HTERT RPE-1 (cell line): ENCODE results near the gene PCSK2.

ENCODE experiments used
- in situ Hi-C: fragments of 300-500 bp; cut with MboI; formaldehyde crosslinking; loops from 4 replicates; pipeline ENCODE4 v1.14.3; 2020; ENCODE audit warnings: low sequenced_read_pairs

PCSK2 gene

GRCh38 chr20:17327185-17328148, 100.6 kb downstream of the PCSK2 start:
- in situ Hi-C loops: no loop called here

DNA sequence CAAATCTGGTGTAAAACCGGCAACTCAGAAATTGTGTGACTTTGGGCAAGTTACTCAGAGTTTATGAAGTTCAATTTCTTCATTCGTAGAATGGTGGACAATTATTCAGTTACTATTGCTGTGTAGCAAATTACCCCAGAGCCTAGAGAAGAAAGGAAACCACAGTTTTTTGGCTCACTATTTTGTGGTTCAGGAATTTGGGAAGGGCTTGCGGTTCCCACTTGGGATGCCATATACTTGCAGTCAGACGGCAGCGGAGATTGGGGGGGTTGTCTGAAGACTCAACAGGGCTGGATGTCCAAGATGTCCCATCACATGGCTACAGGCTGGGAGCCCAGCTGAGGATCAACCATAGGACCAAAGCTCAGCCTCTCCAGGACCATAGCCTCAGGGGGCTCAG, 108.1 kb downstream of the PCSK2 start:
- in situ Hi-C loops: no loop called here

- in situ Hi-C loops: no loop called here
Observed at GRCh38 chr20:17339000-17339399, 112.2 kb downstream of the PCSK2 start.

GRCh38 chr20:17343091-17343490, 116.3 kb downstream of the PCSK2 start:
- in situ Hi-C loops: no loop called here

- in situ Hi-C loops: no loop called here
Observed at GRCh38 chr20:17343656-17344452, 117.0 kb downstream of the PCSK2 start.

DNA sequence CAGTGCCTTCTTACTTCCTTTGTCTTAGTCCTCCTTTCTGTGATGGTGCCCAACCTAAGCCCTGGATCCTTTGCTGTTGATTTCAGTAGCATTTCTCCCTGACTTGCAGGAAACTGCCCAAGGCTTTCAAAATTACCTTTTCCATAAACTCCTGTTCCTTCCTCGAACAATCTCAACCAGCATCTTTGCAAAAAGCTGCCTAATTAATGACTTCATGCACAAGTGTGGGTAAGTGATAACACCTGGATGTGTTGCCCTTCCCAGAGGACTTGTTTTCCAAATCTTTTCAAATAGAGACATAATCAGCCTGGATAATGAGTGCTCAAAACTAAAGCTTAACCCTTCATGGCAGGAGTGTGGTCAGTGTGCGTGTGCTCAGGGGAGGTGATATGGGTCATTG, 118.0 kb downstream of the PCSK2 start:
- in situ Hi-C loops: no loop called here

GRCh38 chr20:17345321-17345720, 118.5 kb downstream of the PCSK2 start:
- in situ Hi-C loops: no loop called here

GRCh38 chr20:17350321-17350720, 123.5 kb downstream of the PCSK2 start:
- in situ Hi-C loops: no loop called here

DNA sequence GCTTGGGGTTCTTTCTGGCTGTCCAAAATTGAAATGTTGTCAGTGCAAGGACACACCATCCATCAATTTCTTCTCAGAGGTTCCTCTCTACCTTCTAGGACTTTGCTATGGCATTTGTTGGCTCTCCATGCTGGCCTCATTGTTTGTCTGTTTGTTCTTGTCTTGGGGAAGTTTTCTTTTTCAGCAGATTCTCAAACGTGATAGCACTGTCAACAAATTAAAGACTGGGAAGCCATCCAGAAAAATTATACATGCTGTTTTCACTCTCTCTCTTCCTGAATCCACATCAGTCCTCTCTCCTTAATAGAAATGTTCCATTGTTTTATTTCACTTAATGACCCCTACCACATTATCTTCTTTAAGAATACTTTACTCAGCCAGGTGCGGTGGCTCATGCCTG, 130.4 kb downstream of the PCSK2 start:
- in situ Hi-C loops: no loop called here

DNA sequence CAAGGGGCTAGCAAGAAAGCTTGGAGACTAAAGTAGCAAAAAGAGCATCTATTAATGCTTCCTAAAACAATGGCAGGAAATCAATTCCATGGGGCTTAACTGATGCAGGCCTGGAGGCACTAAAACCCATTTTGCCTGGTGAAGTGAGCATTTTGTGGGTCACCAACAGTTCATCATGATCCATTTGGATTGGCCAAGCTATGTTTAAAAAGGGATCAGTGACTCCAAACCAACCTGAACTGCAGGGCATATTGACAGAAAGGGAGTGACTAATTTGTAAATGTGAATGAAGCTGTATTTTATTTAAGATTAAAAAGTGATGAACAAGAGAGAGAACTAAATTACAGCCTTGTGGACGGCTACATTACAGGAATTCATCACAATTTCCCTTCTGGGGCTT, 132.0 kb downstream of the PCSK2 start:
- in situ Hi-C loops: no loop called here

DNA sequence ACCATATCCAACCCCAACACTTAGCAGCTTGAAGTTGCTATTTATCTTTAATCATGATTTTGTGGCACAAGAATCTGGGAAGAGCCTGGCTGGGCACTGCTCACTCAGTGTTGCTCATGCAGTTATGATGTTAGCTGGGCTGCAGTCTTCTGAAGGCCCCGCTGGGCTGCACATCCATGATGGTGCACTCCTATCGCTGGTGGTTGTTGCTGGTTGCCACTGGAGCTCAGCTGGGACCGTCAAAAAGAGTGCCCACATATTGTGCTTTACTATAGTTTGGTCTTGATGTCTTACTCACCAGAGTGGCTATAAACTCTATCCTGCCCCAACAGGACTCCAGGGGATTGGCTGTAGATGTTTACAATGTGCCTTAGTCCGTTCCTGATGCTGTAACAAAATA, 137.8 kb downstream of the PCSK2 start:
- in situ Hi-C loops: no loop called here

- in situ Hi-C loops: no loop called here
Observed at GRCh38 chr20:17365831-17366230, 139.0 kb downstream of the PCSK2 start.

DNA sequence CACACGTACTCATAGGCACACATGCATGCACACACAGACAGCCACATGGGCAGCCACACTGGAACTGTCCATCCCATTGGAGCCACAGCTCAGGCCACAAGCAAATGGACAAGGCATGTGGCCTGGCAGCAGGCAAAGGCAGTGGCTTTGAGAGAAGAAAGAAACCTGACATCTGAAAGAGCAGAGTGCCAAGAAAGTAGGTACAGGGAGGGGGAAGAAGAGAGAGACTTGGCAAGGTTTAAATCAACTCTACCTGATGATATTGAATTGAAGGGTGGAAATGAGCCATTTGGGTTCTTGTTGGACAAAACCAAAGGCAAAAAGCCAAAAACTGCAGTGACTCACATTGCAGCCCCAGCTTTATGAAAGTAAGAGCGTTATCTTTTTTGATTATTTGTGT, 142.7 kb downstream of the PCSK2 start:
- in situ Hi-C loops: no loop called here

- in situ Hi-C loops: no loop called here
Observed at GRCh38 chr20:17372806-17373440, 146.1 kb downstream of the PCSK2 start.

- in situ Hi-C loops: no loop called here
Observed at GRCh38 chr20:17374086-17374485, 147.2 kb downstream of the PCSK2 start.

- in situ Hi-C loops: no loop called here
Observed at GRCh38 chr20:17376031-17376430, 149.2 kb downstream of the PCSK2 start.

DNA sequence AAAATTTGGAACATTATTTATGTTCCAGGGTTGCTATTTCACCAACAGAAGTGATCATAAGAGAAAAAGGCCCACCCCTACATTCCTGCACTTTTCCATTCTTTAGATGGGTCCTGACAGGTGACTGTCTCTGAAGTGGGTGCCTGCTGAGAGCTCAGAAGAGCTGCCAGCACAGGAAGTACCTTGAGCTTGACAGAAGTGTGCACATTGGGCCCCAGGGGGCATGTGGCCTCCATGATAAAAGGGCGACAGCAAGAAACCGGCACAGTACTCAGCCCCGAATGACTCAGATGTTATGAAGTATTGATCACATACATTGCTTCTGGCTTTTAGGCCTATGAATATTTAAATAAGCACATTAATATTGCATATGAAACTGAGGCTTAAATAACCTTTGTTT, 150.4 kb downstream of the PCSK2 start:
- in situ Hi-C loops: no loop called here

- in situ Hi-C loops: no loop called here
Observed at GRCh38 chr20:17379651-17380050, 152.8 kb downstream of the PCSK2 start.

DNA sequence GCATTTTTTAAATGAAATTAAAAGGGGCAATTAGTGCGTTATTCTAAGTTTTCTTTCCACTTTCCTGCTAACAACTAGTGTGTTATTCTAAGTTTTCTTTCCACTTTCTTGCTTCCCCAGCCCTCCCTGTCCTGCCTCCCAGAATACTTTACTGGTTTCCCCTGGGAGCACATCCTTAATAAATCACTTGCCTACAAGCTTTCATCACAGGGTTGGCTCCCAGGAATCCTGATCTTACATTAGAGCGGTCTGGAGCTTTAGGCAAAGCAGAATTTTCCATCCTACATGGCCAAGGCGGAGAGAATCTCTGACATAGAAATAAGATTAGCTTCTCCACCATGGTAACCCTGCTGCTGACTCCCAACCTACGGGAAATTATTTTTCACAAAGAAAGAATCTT, 154.0 kb downstream of the PCSK2 start:
- in situ Hi-C loops: no loop called here

GRCh38 chr20:17381724-17382123, 154.9 kb downstream of the PCSK2 start:
- in situ Hi-C loops: no loop called here

DNA sequence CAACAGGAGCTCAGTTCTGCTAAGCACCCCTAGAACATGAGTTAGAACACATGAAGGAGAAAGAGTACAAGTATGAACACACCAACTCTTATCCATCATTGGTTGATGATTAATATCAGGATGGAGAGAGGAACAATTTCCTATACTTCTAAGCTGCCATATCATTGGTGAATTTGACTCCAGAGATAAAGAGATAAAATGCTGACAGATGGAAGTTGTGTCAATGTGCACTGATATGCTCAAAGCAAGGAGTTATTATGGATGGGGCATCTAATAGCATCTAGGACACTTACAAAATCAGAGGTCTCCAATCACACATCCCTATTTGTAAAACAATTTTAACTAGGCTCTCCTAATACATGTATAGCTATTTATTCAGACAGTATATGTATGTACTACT, 159.0 kb downstream of the PCSK2 start:
- in situ Hi-C loops: no loop called here
